GM21825 (cell line): ENCODE measurements around the gene KRIT1.
"Not testable (repeated sequence)": the region's sequence is repeated elsewhere in the genome, so short reads cannot be mapped to it uniquely, and the experiment has no call there.

Experiments
- ATAC-seq: cut with Tn5 transposase; IDR thresholded peaks from one replicate; pipeline ENCODE4 v1.9.1; 2021; ENCODE audit warnings: mild to moderate bottlenecking, moderate library complexity; ENCODE audit not compliant: unreplicated experiment

KRIT1 gene

GRCh38 chr7:92251181-92251580 lies 5.5 kb upstream of the KRIT1 start:
- ATAC-seq = no peak

- ATAC-seq = no peak
These were observed 4.9 kb upstream of the KRIT1 start for GRCh38 chr7:92250603-92251002.

- ATAC-seq = peak; percentile 22
These were observed 817 bp upstream of the KRIT1 start for GRCh38 chr7:92246360-92247101.

GRCh38 chr7:92244808-92245486 lies 767 bp downstream of the KRIT1 start:
- peak; percentile 2 for ATAC-seq

GRCh38 chr7:92242972-92243371 lies 2.7 kb downstream of the KRIT1 start:
- ATAC-seq = no peak

GRCh38 chr7:92230547-92230946 lies 15.2 kb downstream of the KRIT1 start:
- ATAC-seq = no peak

- ATAC-seq = no peak
These were observed 17.0 kb downstream of the KRIT1 start for GRCh38 chr7:92228742-92229141.

- no peak for ATAC-seq
These were observed 17.6 kb downstream of the KRIT1 start for GRCh38 chr7:92228100-92228499.

- no peak for ATAC-seq
These were observed 18.7 kb downstream of the KRIT1 start for GRCh38 chr7:92226981-92227380.

- no peak for ATAC-seq
These were observed 23.9 kb downstream of the KRIT1 start for GRCh38 chr7:92221766-92222165.

GRCh38 chr7:92206672-92207071 lies 39.0 kb downstream of the KRIT1 start:
- no peak for ATAC-seq

- ATAC-seq = no peak
These were observed 39.7 kb downstream of the KRIT1 start for GRCh38 chr7:92205987-92206386.

- no peak for ATAC-seq
These were observed 44.9 kb downstream of the KRIT1 start for GRCh38 chr7:92200791-92201190.

- no peak for ATAC-seq
These were observed 53.4 kb downstream of the KRIT1 start for GRCh38 chr7:92192326-92192725.

GRCh38 chr7:92189246-92189645 lies 56.5 kb downstream of the KRIT1 start:
- ATAC-seq = not testable (repeated sequence)

- ATAC-seq = not testable (repeated sequence)
These were observed 61.4 kb downstream of the KRIT1 start for GRCh38 chr7:92184294-92184693.

- peak; percentile 100 for ATAC-seq
These were observed 66.5 kb downstream of the KRIT1 start, which contains the start of gene LRRD1 for GRCh38 chr7:92178928-92179924. LRRD1 (minus strand) TSS chr7:92179142; CDS start chr7:92165202, 13,940 bp downstream.

- no peak for ATAC-seq
These were observed 68.4 kb downstream of the KRIT1 start for GRCh38 chr7:92177362-92177761.

- ATAC-seq = not testable (repeated sequence)
These were observed 76.2 kb downstream of the KRIT1 start for GRCh38 chr7:92169529-92169928.

- no peak for ATAC-seq
These were observed 84.4 kb downstream of the KRIT1 start for GRCh38 chr7:92161271-92161670.
